Loucy (cell line): Measurements from ENCODE around the gene KAT8.

Experiments
- H2AFZ ChIP-seq: fragments of 200-600 bp; sonication (generic); 2 replicates; pipeline ENCODE4 v1.6.0; 2016; ENCODE audit warnings: antibody characterized with exemption, mild to moderate bottlenecking, low read length, moderate library complexity
- H3F3A ChIP-seq: fragments of 200-600 bp; 2 replicates; pipeline ENCODE4 v1.6.0; 2016; ENCODE audit warnings: antibody characterized with exemption, low read depth, mild to moderate bottlenecking
- H3K27me3 ChIP-seq: fragments of 200-600 bp; sonication (generic); 2 replicates; pipeline ENCODE4 v1.6.1; 2014; ENCODE audit warnings: low read length, mild to moderate bottlenecking; ENCODE audit not compliant: insufficient read depth, poor library complexity, severe bottlenecking
- H3K36me3 ChIP-seq: fragments of 200-600 bp; sonication (generic); 2 replicates; pipeline ENCODE4 v1.6.1; 2016; ENCODE audit warnings: low read length; ENCODE audit not compliant: insufficient read depth
- H3K4me1 ChIP-seq: fragments of 200-600 bp; sonication (generic); 2 replicates; pipeline ENCODE4 v1.5.1; 2014; ENCODE audit warnings: low read length, mild to moderate bottlenecking; ENCODE audit not compliant: insufficient read depth, poor library complexity, severe bottlenecking
- H3K4me2 ChIP-seq: fragments of 200-600 bp; sonication (generic); 2 replicates; pipeline ENCODE4 v1.6.0; 2014; ENCODE audit warnings: antibody characterized with exemption, low read length, low read depth, mild to moderate bottlenecking; ENCODE audit not compliant: poor library complexity, severe bottlenecking
- H3K4me3 ChIP-seq: fragments of 200-600 bp; sonication (generic); 2 replicates; pipeline ENCODE4 v1.5.1; 2014; ENCODE audit warnings: low read length, mild to moderate bottlenecking, mixed read lengths; ENCODE audit not compliant: poor library complexity, severe bottlenecking
- H3K79me2 ChIP-seq: fragments of 200-600 bp; sonication (generic); 2 replicates; pipeline ENCODE4 v1.6.1; 2014; ENCODE audit warnings: low read length; ENCODE audit not compliant: insufficient read depth
- H3K9ac ChIP-seq: fragments of 200-600 bp; sonication (generic); 2 replicates; pipeline ENCODE4 v1.6.0; 2014; ENCODE audit warnings: mild to moderate bottlenecking, low read depth, low read length, moderate library complexity; ENCODE audit not compliant: poor library complexity, severe bottlenecking
- H3K9me2 ChIP-seq: fragments of 200-600 bp; sonication (generic); replicated peaks from 2 replicates; pipeline ENCODE4 v1.6.1; 2016; ENCODE audit warnings: low read depth, low read length, mixed read lengths
- H3K9me3 ChIP-seq: fragments of 200-600 bp; sonication (generic); 2 replicates; pipeline ENCODE4 v1.6.1; 2014; ENCODE audit warnings: mild to moderate bottlenecking, antibody characterized with exemption, low read length, low read depth; ENCODE audit not compliant: insufficient read depth
- H4K20me1 ChIP-seq: fragments of 200-600 bp; sonication (generic); 2 replicates; pipeline ENCODE4 v1.6.0; 2014; ENCODE audit warnings: antibody characterized with exemption, low read length, mild to moderate bottlenecking; ENCODE audit not compliant: insufficient read depth, poor library complexity, severe bottlenecking
- CTCF ChIP-seq: fragments of 200-600 bp; sonication (generic); conservative IDR thresholded peaks from 2 replicates; pipeline ENCODE4 v1.5.1; 2014; ENCODE audit warnings: mild to moderate bottlenecking, antibody characterized with exemption, low read length
- EZH2phosphoT487 ChIP-seq: fragments of 200-600 bp; IDR thresholded peaks from 2 replicates; pipeline ENCODE4 v1.6.1; 2018; ENCODE audit warnings: antibody characterized with exemption, mild to moderate bottlenecking, moderate library complexity, borderline replicate concordance

KAT8 gene

GRCh38 chr16:31145398-31145990, 28.0 kb downstream of the KAT8 start:
- H3K27me3 ChIP-seq: no peaks in the 10 kb centered on the region
- H3K9me2 ChIP-seq: no peaks in the 10 kb centered on the region
- no peak overlapping the region for H2AFZ ChIP-seq
- H4K20me1 ChIP-seq: no peaks in the 10 kb centered on the region
- no peaks in the 10 kb centered on the region for H3K79me2 ChIP-seq
- H3K9me3 ChIP-seq: no peaks in the 10 kb centered on the region
- no peak for TF ChIP-seq CTCF
- H3K36me3 ChIP-seq: no peaks in the 10 kb centered on the region
- no peak overlapping the region for H3K9ac ChIP-seq
- no peak overlapping the region for H3K4me2 ChIP-seq
- no peak overlapping the region for H3K4me3 ChIP-seq
- H3F3A ChIP-seq: no peaks in the 10 kb centered on the region
- H3K4me1 ChIP-seq: peaks cover 16% of the 10 kb centered on the region

DNA sequence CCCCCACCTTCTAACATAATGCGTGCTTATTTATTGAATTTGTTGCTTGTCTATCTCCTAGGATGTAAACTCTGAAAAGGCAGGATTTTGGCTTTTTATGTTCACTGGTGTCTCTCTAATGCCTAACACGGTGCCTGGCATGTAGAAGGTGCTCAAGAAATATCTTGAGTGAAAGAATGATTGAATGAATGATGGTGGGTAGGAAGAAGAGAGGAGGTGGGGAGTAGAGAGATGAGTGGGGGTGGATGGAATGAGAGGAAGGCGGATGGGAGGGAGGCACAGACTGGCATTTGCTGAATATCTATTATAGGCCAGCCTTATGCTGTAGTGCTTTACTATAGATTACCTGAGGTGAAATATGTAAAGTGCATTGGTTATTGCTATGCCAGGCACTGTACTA, 30.1 kb downstream of the KAT8 start:
- H3K4me3 ChIP-seq: no peak overlapping the region
- H3K9me3 ChIP-seq: no peaks in the 10 kb centered on the region
- no peaks in the 10 kb centered on the region for H3K36me3 ChIP-seq
- TF ChIP-seq CTCF (no peak), EZH2phosphoT487 (no peak)
- H2AFZ ChIP-seq: no peak overlapping the region
- no peak overlapping the region for H3K4me2 ChIP-seq
- H3K4me1 ChIP-seq: peaks cover 5% of the 10 kb centered on the region
- no peaks in the 10 kb centered on the region for H3F3A ChIP-seq
- no peaks in the 10 kb centered on the region for H3K79me2 ChIP-seq
- no peaks in the 10 kb centered on the region for H3K9me2 ChIP-seq
- no peak overlapping the region for H3K9ac ChIP-seq
- no peaks in the 10 kb centered on the region for H4K20me1 ChIP-seq
- no peaks in the 10 kb centered on the region for H3K27me3 ChIP-seq

GRCh38 chr16:31148281-31148728, 30.8 kb downstream of the KAT8 start:
- Histone ChIP-seq H3K4me2 (no peak overlapping the region), H3K4me1 (no peaks in the 10 kb centered on the region), H3K9me3 (no peaks in the 10 kb centered on the region), H2AFZ (no peak overlapping the region), H3K9ac (no peak overlapping the region), H3K36me3 (no peaks in the 10 kb centered on the region), H3K79me2 (no peaks in the 10 kb centered on the region), H3K9me2 (no peaks in the 10 kb centered on the region), H4K20me1 (no peaks in the 10 kb centered on the region), H3K27me3 (no peaks in the 10 kb centered on the region), H3K4me3 (no peak overlapping the region), H3F3A (no peaks in the 10 kb centered on the region)
- TF ChIP-seq EZH2phosphoT487 (no peak), CTCF (no peak)
